ENCODE results near the gene PTPRN2.
"Not testable (repeated sequence)": the region's sequence is repeated elsewhere in the genome, so short reads cannot be mapped to it uniquely, and the experiment has no call there.

PTPRN2 gene

DNA sequence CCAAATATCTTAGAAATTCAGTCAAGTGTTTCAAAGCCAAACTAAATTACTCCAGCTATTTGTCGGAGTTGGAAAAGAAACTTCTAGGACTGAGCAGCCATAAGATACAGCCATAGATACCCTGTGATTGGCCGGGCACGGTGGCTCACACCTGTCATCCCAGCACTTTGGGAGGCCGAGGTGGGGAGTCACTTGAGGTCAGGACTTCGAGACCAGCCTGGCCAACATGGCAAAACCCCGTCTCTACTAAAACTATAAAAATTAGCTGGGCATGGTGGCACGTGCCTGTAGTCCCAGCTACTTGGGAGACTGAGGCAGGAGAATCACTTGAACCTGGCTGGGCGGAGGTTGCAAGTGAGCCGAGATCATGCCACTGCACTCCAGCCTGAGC lies 607.3 kb downstream of the PTPRN2 start:
- not testable (repeated sequence) for DNase-seq (ENCODE audit: low read depth in 2 of 2)

DNA sequence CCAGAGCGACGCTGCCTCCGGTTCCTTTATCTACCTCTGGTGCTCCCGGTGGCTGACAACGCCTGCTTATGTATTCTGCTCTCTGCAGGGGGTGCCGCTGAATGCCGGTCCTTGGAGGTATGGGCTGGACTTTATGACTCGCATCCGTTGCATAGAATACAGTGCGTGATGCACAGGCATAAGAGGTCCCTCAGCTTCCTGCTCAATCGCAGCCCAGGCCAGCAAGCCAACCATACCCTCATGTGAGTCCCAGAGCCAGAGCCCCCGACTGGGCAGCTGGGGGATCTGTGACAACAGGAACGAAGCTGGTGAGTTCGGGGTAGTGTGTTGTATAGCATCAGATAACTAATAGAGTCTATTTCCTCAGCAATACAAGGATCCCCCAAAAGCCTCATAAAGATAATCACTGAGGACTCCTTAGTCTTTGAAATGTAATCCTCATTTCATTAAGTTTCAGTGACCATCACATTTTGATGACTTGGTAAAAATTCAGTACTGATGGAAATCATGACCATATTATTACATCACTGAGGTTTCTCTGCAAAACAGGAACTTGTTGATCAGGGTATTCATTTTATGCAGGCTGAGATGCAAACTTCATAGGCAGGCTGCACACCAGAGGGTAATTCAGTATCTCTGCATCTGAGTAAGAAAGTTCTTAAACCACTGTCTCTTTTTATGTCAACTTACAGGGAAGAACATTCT lies 607.8 kb downstream of the PTPRN2 start:
- DNase-seq (ENCODE audit: low read depth in 2 of 2): no peak

- DNase-seq (ENCODE audit: low read depth in 2 of 2): no peak
Observed at GRCh38 chr7:157978766-157979165, 608.9 kb downstream of the PTPRN2 start.

DNA sequence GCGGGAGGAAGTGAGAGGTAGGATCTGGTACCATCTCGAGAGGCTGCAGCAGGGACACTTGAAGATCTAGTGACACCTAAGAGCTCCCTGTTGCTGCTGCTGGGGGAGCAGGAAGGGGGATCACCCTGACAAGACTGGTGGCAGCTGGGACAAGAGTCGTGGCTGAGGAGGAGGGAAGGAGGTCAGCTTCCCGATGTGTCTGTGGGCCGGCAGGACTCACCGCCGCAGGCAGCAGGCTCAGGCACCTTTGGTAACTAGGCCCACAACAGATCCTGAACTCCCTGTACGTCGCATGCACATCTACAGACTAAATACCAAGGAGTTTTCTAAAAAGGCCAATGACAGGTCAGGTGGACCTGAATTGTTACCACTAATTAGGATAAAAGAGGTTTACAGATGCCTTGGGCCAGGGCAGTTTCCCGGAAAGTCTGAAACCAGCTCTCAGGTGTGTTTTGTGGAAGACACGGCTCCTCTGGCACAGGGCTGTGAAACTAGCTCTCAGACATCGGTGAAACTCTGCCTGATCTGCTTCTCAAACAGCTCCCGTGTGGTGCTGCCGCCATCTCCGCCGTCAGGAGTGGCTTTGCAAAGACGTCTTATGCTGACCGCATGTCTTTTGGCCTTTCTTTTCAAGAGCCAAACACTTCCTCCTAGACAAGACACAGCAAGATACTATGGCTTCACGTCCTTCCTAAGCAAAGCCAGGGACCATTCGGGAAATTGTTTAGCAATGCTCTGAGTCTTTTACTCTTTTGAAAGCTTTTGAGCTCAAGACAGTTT lies 609.7 kb downstream of the PTPRN2 start:
- no peak for DNase-seq (ENCODE audit: low read depth in 2 of 2)

GRCh38 chr7:157977306-157977705 lies 610.3 kb downstream of the PTPRN2 start:
- DNase-seq (ENCODE audit: low read depth in 2 of 2): no peak

- no peak for DNase-seq (ENCODE audit: low read depth in 2 of 2)
Observed at GRCh38 chr7:157976406-157976805, 611.2 kb downstream of the PTPRN2 start.

DNA sequence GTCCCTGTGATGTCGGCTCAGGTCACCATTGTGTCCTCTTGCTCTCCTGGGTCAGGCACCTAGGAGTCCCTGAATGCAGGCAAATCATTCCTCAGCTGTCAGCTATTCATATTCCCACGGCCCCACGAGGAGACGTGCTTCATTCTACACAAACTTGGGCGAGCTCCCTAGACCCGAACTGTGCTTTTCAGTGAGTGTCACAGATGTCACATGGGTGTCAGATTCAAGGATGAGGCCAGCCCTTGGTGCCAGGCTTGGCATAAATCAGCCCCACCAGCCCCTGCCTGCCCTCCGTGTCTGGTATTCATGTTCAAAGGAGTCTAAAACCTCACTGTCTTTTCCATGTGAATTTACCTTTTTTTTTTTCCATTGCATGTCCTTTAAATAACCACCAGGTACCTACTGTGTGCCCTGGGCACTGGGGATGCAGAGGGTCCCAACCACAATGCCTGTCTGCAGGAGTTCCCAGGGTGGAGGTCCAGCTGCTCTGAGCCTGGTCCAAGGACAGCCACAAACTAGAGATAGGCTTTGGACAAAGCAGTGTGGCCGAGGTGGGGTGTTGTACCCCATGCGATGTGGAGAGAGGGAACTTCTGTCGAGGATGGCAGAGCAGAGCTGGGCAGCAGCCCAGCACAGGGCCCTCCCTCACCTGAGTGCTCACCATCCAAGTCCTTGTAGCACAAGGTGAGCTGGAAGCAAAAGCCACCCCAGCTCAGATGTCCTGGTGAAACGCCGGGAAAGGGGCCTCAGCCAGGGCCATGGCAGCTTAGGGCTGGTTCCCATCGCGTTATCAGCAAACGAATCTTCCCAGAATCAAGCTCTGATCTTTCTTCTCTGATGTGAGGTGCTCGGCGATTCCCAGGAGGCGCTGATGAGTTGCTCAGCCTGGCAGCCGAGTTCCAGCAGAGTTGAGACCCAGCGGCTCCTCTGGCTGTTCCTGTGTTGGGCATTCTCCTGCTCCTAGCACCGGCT lies 611.9 kb downstream of the PTPRN2 start:
- DNase-seq (ENCODE audit: low read depth in 2 of 2): no peak

DNA sequence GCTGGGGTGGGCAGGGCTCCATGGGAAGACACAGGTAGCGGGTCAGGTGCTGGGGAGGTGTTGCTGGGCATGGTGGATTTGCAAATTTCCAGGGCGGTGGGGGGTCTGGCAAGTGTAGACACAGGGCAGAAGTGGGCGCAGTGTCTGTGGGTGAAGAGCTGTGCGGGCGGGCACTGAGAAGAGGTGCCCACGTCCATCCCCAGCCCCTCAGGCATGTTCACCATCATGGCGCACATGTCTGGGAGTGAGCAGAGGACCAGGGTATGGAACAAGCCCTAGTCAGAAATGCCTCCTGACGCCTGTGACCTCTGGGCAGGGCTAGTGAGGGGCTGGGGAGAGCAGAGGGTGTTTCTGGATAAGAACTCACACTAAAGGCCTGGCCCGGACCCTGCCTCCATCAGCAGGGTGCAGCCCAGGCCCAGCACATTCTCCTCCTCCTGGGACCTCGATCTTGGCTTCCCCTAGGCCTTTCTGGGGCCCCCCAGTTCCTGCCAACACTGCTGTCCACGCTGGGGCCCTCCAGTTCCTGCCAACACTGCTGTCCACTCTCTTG lies 612.9 kb downstream of the PTPRN2 start:
- DNase-seq (ENCODE audit: low read depth in 2 of 2): no peak

- no peak for DNase-seq (ENCODE audit: low read depth in 2 of 2)
Observed at GRCh38 chr7:157973971-157974677, 613.5 kb downstream of the PTPRN2 start.

- no peak for DNase-seq (ENCODE audit: low read depth in 2 of 2)
Observed at GRCh38 chr7:157972914-157973313, 614.7 kb downstream of the PTPRN2 start.

DNA sequence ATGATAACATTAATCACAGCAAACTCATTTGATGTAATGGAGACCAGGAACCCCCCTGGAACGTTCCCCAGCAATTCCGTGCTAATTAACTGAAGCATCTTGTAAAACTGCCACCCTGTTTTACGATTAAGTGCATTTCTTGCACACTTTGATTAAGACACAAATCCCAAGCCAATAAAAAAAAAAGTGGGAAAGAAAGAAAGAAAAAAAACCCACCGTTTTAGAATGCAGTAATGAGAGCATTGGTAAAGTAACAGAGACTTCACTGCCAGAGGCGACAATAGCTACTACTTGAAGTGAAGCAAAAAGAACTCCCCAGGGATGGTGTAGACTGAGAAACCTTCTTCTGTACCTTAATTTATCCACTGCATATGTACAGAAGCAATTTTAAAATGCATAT lies 616.1 kb downstream of the PTPRN2 start:
- no peak for DNase-seq (ENCODE audit: low read depth in 2 of 2)

- no peak for DNase-seq (ENCODE audit: low read depth in 2 of 2)
Observed at GRCh38 chr7:157970744-157971143, 616.9 kb downstream of the PTPRN2 start.

GRCh38 chr7:157969995-157970394 lies 617.6 kb downstream of the PTPRN2 start:
- no peak for DNase-seq (ENCODE audit: low read depth in 2 of 2)

- DNase-seq (ENCODE audit: low read depth in 2 of 2): no peak
Observed at GRCh38 chr7:157966490-157966889, 621.1 kb downstream of the PTPRN2 start.

- DNase-seq (ENCODE audit: low read depth in 2 of 2): no peak
Observed at GRCh38 chr7:157964521-157964920, 623.1 kb downstream of the PTPRN2 start.

DNA sequence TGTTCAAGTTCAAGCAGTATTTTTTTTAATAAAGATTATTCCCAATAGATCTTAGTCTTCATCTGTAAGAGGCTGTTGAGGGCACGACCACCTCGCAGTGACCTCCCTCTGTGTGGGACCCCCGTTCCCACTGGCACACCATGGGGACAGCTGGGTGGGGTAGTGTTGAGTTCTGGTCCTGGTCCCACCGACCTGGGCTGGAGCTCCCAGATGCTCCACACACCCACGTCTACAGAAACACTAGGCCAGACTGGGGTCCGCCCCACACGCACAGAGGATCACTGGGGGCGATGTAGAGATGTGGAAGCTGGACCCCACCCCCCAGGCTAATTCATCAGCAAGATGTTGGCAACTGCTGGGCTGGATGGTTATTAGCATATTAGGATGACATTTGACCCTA lies 623.6 kb downstream of the PTPRN2 start:
- DNase-seq (ENCODE audit: low read depth in 2 of 2): no peak

GRCh38 chr7:157963526-157963925 lies 624.1 kb downstream of the PTPRN2 start:
- no peak for DNase-seq (ENCODE audit: low read depth in 2 of 2)

- no peak for DNase-seq (ENCODE audit: low read depth in 2 of 2)
Observed at GRCh38 chr7:157962458-157963306, 624.9 kb downstream of the PTPRN2 start.

- DNase-seq (ENCODE audit: low read depth in 2 of 2): no peak
Observed at GRCh38 chr7:157961731-157962457, 625.7 kb downstream of the PTPRN2 start.

All from stimulated activated CD8-positive, alpha-beta memory T cell treated with anti-CD3 and anti-CD28 coated beads, Interleukin-7, amount 100 ng/mL, for 1 hour (primary cell).